Choroid plexus epithelial cell (primary cell): ENCODE results near the gene DTNA.

Experiments used
- DNase-seq: peaks from one replicate; pipeline ENCODE4 v3.0.0-alpha.2; 2010; ENCODE audit warnings: low read depth
- H3K4me3 ChIP-seq: 2 replicates; pipeline ENCODE4 v1.5.1; 2011; ENCODE audit warnings: low read depth, mild to moderate bottlenecking, control low read depth, low read length, moderate library complexity
- TF ChIP-seq, protein P1 (sequence below): conservative IDR thresholded peaks from 2 replicates; pipeline ENCODE4 v1.5.1; 2011; ENCODE audit warnings: low read depth, mild to moderate bottlenecking, control low read depth, inconsistent platforms, low read length, moderate library complexity

The DTNA gene

DNA sequence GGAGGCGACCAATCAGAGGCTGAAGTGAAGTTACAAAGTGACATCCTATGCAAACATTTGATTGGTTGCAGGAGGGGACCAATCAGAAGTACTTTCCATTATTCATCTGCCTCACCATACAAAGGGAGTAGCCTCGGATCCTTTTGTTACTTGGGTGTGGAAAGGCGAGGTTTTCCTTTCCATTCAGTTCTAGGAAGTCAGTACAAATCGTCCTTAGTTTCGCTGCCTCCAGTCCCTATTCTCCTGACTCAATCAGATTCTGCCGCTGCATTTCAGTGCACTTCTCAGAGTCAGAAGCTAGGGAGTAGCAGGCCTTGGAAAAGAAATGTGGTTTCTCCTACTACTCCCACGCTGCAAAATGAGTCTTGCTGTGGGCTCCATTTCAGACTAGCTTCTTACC is 149.4 kb downstream of the DTNA start:
- H3K4me3 ChIP-seq, result no peak overlapping the region
- TF ChIP-seq, protein P1, sequence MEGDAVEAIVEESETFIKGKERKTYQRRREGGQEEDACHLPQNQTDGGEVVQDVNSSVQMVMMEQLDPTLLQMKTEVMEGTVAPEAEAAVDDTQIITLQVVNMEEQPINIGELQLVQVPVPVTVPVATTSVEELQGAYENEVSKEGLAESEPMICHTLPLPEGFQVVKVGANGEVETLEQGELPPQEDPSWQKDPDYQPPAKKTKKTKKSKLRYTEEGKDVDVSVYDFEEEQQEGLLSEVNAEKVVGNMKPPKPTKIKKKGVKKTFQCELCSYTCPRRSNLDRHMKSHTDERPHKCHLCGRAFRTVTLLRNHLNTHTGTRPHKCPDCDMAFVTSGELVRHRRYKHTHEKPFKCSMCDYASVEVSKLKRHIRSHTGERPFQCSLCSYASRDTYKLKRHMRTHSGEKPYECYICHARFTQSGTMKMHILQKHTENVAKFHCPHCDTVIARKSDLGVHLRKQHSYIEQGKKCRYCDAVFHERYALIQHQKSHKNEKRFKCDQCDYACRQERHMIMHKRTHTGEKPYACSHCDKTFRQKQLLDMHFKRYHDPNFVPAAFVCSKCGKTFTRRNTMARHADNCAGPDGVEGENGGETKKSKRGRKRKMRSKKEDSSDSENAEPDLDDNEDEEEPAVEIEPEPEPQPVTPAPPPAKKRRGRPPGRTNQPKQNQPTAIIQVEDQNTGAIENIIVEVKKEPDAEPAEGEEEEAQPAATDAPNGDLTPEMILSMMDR, result no peak
- DNase-seq, result no peak

DNA sequence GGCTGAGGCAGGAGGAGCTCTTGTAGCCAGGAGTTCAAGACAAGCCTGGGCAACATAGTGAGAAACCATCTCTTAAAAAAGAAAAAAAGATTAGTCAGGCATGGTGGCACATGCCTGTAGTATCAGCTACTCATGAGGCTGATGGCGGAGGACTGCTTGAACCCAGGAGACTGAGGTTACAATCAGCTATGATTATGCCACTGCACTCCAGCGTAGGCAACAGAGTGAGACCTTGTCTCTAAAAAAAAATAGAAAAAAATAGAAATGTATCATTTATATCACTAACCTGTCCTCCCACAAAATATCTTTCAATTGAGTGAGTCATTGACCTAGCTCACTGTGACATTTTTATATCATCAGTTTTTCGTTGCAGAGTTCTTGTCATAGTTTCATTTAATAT is 152.5 kb downstream of the DTNA start:
- no peak for DNase-seq
- no peak overlapping the region for H3K4me3 ChIP-seq
- TF ChIP-seq, protein P1, result no peak

DNA sequence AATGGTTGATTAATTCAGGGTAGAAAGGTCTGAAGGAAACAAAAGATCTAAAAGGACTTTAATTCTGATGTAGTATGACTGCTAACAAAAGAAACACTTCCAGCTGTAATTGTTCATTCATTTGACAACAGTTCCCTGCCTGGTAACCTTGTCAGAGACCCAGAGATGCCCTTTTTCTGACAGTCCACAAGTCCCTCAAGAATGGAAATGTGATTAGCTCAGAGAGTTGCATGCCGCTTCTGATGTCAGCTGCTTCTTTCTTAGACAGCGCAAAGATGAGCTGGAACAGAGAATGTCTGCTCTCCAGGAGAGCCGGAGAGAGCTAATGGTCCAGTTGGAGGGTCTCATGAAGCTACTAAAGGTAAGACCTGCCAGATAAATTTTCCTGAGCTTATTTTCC is 153.6 kb downstream of the DTNA start:
- TF ChIP-seq, protein P1, result no peak
- no peak for DNase-seq

DNA sequence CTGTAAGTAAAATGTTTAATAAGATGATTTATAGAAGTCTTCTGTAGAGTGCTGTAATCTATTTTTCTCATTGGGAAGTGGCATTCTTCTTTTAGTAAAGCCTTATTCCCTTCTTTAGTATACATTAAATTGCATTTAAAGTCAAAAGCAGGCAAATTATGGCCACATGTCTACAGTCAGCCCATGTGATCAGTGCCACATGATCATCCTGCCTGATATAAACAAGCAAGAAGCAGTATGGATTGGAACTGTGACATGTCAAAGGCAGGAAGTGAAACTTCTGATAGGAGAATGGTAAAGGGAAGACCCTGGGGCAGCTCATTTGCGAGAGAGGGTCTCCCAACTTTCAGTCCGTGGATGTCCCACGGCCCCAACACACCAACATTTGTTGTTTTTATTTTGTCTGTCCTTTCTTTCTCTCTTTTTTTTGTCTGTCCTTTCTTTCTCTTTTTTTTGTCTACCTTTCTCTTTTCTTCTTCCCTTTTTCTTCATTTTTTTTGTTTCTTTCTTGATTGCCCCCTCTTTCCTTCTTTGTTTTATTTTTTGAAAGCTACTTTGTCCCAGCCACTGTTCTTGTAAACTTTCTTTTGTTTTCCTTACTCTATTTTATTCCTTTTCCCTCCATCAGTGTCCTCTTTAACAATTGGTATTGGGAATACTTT is 154.9 kb downstream of the DTNA start:
- TF ChIP-seq, protein P1, result no peak
- H3K4me3 ChIP-seq, result no peak overlapping the region
- no peak for DNase-seq

More for the DNA sequence above, 153.6 kb downstream of the DTNA start:
- no peak overlapping the region for H3K4me3 ChIP-seq

DNA sequence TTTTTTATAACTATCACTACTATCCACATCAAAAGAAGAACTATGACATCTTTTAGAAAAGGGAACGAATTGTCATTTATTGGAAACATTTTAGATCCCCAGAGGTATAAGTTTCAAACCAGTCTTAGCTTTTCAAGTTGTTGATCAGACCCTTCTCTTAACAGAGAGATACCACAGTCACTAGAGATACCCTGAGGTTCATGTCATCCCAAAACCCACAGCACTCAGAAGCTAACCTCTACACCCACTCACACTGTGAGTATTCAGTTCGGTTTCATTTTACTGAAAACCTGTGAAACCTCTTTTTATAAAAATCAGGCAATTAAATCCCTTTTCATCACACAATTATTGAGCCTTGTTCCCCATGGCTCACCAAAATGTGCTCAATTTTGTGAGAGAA is 156.2 kb downstream of the DTNA start:
- no peak overlapping the region for H3K4me3 ChIP-seq
- DNase-seq, result no peak
- TF ChIP-seq, protein P1, result no peak

DNA sequence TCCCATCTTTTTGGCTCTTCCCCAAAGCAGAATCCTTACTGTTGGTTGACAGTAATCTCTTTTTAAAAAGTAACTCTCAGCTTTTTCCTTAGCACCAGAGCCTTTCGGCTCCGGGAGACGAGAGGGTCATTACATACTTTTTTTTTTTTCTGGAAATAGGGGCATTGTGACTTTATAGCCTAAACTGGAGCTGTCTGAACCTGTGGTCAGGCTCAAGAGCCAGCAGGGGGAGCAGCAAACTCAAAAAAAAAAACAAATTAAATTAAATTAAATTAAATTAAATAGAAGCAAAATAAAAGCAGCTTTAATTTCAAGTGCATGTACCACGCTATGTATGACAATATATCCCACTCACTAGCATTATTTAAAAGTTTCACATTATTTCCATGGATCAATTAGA is 156.6 kb downstream of the DTNA start:
- TF ChIP-seq, protein P1, result peak; percentile 73
- peak; percentile 56 for DNase-seq
- H3K4me3 ChIP-seq, result no peak overlapping the region

DNA sequence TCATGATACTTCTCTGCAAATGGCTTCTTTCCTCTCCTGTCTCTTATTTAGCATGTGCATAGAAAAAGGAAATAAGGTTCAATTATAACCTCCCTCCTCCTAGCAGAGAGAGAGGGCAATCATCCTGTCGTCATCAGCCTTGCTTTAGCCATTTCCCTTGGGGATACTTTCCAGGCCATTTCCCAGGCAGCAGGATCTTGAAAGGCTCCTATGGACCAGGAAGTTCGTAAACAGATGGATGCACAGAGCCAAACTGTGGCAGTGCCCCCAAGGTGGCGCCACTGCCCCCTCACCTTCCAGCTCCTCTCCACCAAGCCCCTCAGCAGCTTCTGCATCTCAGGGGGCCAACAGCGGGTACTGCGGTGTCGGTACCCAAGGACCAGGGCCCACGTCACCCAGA is 157.4 kb downstream of the DTNA start:
- TF ChIP-seq, protein P1, result peak; percentile 40
- no peak for DNase-seq
- no peak overlapping the region for H3K4me3 ChIP-seq
